ENCODE results near the gene ZNF213. TPM values are rescaled to one million over a fixed set of nuclear protein-coding genes. Genes with fewer than 3 reads are reported as not detected.

ZNF213 gene
- polyA plus RNA-seq, 3 donors: 1.5 to 2.6 (median 1.8) TPM

DNA sequence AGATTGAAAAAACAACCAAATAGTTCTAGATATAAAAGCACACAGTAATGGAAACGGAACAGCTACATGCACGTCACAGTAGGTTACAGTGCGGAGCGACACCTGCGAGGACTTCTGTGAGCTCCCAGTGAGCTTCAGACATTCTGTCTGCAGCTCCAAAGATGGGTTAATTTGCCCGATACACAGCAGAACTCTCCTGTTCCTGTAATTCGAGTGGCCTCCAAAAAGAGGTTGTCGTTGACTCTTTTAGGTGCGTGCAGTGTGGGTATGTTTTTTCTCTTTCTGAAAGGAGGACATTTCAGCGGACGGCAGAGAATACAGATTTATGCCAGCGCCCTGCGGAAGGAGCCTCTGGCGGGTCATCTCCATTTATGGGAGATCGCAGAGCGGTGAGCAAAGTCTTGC, 56.1 kb downstream of the ZNF213 start:
- H4K20me1 ChIP-seq (ENCODE audit: insufficient read depth, low read length): no peaks in the 10 kb centered on the region
- H2AFZ ChIP-seq (ENCODE audit: insufficient read depth, low read depth, low read length, poor library complexity, severe bottlenecking): no peak overlapping the region
- no peak for TF ChIP-seq CTCF (IDR thresholded peaks at IDR 0.05)
- no peak overlapping the region for H3K4me3 ChIP-seq (replicated peaks in 1 of 3; ENCODE audit: low read depth in 2 of 3, low read length in 3 of 3)
- no peak overlapping the region for H3K9ac ChIP-seq (ENCODE audit: insufficient read depth, low read length, poor library complexity, severe bottlenecking)
- intact Hi-C loops (cut with micrococcal nuclease): no loop called here
- no peak overlapping the region for H3K4me2 ChIP-seq (replicated peaks; ENCODE audit: extremely low read depth, low read length, poor library complexity, severe bottlenecking)
- Mint-ChIP-seq H3K9me3 (peaks cover 16 to 77% (median 65%) of the 10 kb centered on the region in 7 donors), H3K4me3 (peak overlapping the region in 1 of 2 donors; percentile 83), H3K36me3 (peaks cover 13 to 20% of the 10 kb centered on the region in 2 donors), H3K27me3 (ENCODE audit: low read depth in 3 of 3) (peaks cover 85 to 100% (median 100%) of the 10 kb centered on the region in 3 donors), H3K4me1 (peaks cover 29% of the 10 kb centered on the region), H3K27ac (no peak overlapping the region)
- peaks cover 17 to 20% of the 10 kb centered on the region in 2 donors for H3K4me1 ChIP-seq (ENCODE audit: control insufficient read depth in 1 of 2, insufficient read depth in 2 of 2, low read length in 2 of 2)
- DNase-seq: no peak
- H3K79me2 ChIP-seq (ENCODE audit: insufficient read depth, low read length): no peaks in the 10 kb centered on the region
- H3K27ac ChIP-seq (ENCODE audit: low read depth in 1 of 2, low read length in 2 of 2): no peak overlapping the region
- no peaks in the 10 kb centered on the region for H3K36me3 ChIP-seq (replicated peaks in 1 of 2; ENCODE audit: control insufficient read depth in 1 of 2, insufficient read depth in 2 of 2, low read length in 2 of 2)
- peaks cover 73 to 97% of the 10 kb centered on the region in 2 donors for H3K27me3 ChIP-seq (ENCODE audit: control insufficient read depth in 2 of 2, insufficient read depth in 2 of 2, low read length in 2 of 2)
- H3K9me3 ChIP-seq (replicated peaks in 1 of 2; ENCODE audit: control insufficient read depth in 1 of 2, insufficient read depth in 1 of 2, low read length in 2 of 2): peaks cover 23 to 79% of the 10 kb centered on the region in 2 donors
- WGBS (ENCODE audit: insufficient coverage): 11% methylated on average over 12 of the region's 16 CpGs

Small RNA genes lying within 50 kb of the gene (small RNA-seq; reads per million reads assigned to genes)
- 2.8 reads per million, percentile 19 among the genes with 10 or more reads in this experiment for gene RNU1-22P (ENCODE audit: insufficient read length, low read depth)

Other genes with a start within 250 kb of the ZNF213 start
- 10 to 100 TPM in 1 of 3 donors, 1 to 10 TPM in 2; 5.0 to 42.7 (median 7.1) TPM for gene FLYWCH1, start 223.1 kb upstream of the ZNF213 start, polyA plus RNA-seq
- under 1 TPM in 1 of 3 donors, not detected in 2; 0.09 TPM for gene KREMEN2, start 170.8 kb upstream of the ZNF213 start, polyA plus RNA-seq
- 10 to 100 TPM in 1 of 3 donors, 1 to 10 TPM in 2; 6.3 to 14.2 (median 8.9) TPM for gene PAQR4, start 165.7 kb upstream of the ZNF213 start, polyA plus RNA-seq
- 1 to 10 TPM in 2 of 3 donors, under 1 TPM in 1; 0.39 to 3.2 (median 3.0) TPM for gene PKMYT1, start 154.6 kb upstream of the ZNF213 start, polyA plus RNA-seq
- gene CLDN9, start 122.1 kb upstream of the ZNF213 start, polyA plus RNA-seq: 1 to 10 TPM in 1 of 3 donors, not detected in 2; 2.1 TPM
- gene CLDN6, start 116.8 kb upstream of the ZNF213 start, polyA plus RNA-seq: not detected
- gene TNFRSF12A, start 114.7 kb upstream of the ZNF213 start, polyA plus RNA-seq: 1 to 10 TPM; 2.9 to 6.2 (median 5.7) TPM
- 10 to 100 TPM; 16.7 to 27.1 (median 19.9) TPM for gene HCFC1R1, start 111.1 kb upstream of the ZNF213 start, polyA plus RNA-seq
- gene THOC6, start 111.0 kb upstream of the ZNF213 start, polyA plus RNA-seq: 10 to 100 TPM; 42.4 to 59.2 (median 57.7) TPM
- gene BICDL2, start 98.1 kb upstream of the ZNF213 start, polyA plus RNA-seq: not detected
- gene MMP25, start 88.5 kb upstream of the ZNF213 start, polyA plus RNA-seq: 10 to 100 TPM in 1 of 3 donors, 1 to 10 TPM in 1, under 1 TPM in 1; 0.71 to 26.6 (median 2.6) TPM
- gene IL32, start 69.4 kb upstream of the ZNF213 start, polyA plus RNA-seq: 1 to 10 TPM in 2 of 3 donors, under 1 TPM in 1; 0.53 to 8.0 (median 5.6) TPM
- gene ZSCAN10, start 35.7 kb upstream of the ZNF213 start, polyA plus RNA-seq: under 1 TPM in 1 of 3 donors, not detected in 2; 0.29 TPM
- gene ZNF205, start 22.4 kb upstream of the ZNF213 start, polyA plus RNA-seq: 1 to 10 TPM; 1.0 to 6.7 (median 1.3) TPM
- not detected for gene OR1F1, start 53.2 kb downstream of the ZNF213 start, polyA plus RNA-seq
- 1 to 10 TPM; 2.0 to 2.8 (median 2.5) TPM for gene ZNF200, start 100.1 kb downstream of the ZNF213 start, polyA plus RNA-seq
- gene MEFV, start 121.6 kb downstream of the ZNF213 start, polyA plus RNA-seq: 10 to 100 TPM; 37.7 to 78.0 (median 73.2) TPM
- 10 to 100 TPM; 11.5 to 21.5 (median 13.1) TPM for gene ZNF263, start 148.5 kb downstream of the ZNF213 start, polyA plus RNA-seq
- gene TIGD7, start 170.4 kb downstream of the ZNF213 start, polyA plus RNA-seq: 1 to 10 TPM in 1 of 3 donors, under 1 TPM in 2; 0.32 to 1.4 (median 0.64) TPM
- 10 to 100 TPM in 1 of 3 donors, 1 to 10 TPM in 2; 2.3 to 10.2 (median 2.8) TPM for gene ZNF75A, start 170.5 kb downstream of the ZNF213 start, polyA plus RNA-seq
- under 1 TPM in 1 of 3 donors, not detected in 2; 0.12 TPM for gene OR2C1, start 220.9 kb downstream of the ZNF213 start, polyA plus RNA-seq

Measured in CD14-positive monocyte (primary cell).